ENCODE results near the gene C1orf21.

- TF ChIP-seq POLR2AphosphoS5 (IDR thresholded peaks at IDR 0.05; ENCODE audit: low read depth, low read length), result no peak
- no peak for TF ChIP-seq POLR2A (IDR thresholded peaks at IDR 0.05; ENCODE audit: low read depth, low read length)
These were observed 4.1 kb downstream of the C1orf21 start for GRCh38 chr1:184390889-184391288.
